H1 (cell line): ENCODE results near the gene ZWILCH. TPM values are rescaled to one million over a fixed set of nuclear protein-coding genes. Genes with fewer than 3 reads are reported as not detected.

Experiments
- CTCF ChIA-PET: fragments of 300-600 bp; sonication (Branson Sonifier 250); formaldehyde crosslinking; loops from one replicate; lab custom pipeline; 2021; ENCODE audit not compliant: partially characterized antibody; lab: Charles Lee
- POLR2A ChIA-PET: fragments of 300-600 bp; sonication (Branson Sonifier 250); formaldehyde crosslinking; loops from one replicate; lab custom pipeline; 2021; ENCODE audit warnings: inconsistent platforms; ENCODE audit not compliant: partially characterized antibody; lab: Charles Lee
- DNase-seq, 2 experiments: peaks; one replicate each; pipeline versions ENCODE4 v3.0.0 to v3.0.0-alpha.2; 2010 to 2022; ENCODE audit warnings: low spot score in 2 of 2, low read depth in 1 of 2, mixed read lengths in 1 of 2
- FAIRE-seq: peaks from 2 replicates; lab custom pipeline; 2011; peaks lifted over from hg19 to GRCh38; lab: Jason Lieb, UNC
- H2AFZ ChIP-seq: 2 replicates; pipeline ENCODE4 v1.8.1; 2012; ENCODE audit warnings: low read length, inconsistent platforms
- H2AK5ac ChIP-seq: 2 replicates; pipeline ENCODE4 v1.6.1; 2013; ENCODE audit warnings: low read depth, low read length
- H2BK120ac ChIP-seq: replicated peaks from 2 replicates; pipeline ENCODE3; 2013; ENCODE audit warnings: low read depth, low read length, inconsistent platforms
- H2BK12ac ChIP-seq: 2 replicates; pipeline ENCODE4 v1.6.1; 2013; ENCODE audit warnings: low read depth, low read length
- H2BK15ac ChIP-seq: 2 replicates; pipeline ENCODE4 v1.6.1; 2013; ENCODE audit warnings: low read length
- H2BK20ac ChIP-seq: 2 replicates; pipeline ENCODE4 v1.6.1; 2013; ENCODE audit warnings: low read length
- H2BK5ac ChIP-seq: 2 replicates; pipeline ENCODE4 v1.6.1; 2013; ENCODE audit warnings: low read depth, low read length
- H3K14ac ChIP-seq: 2 replicates; pipeline ENCODE4 v1.6.1; 2013; ENCODE audit warnings: inconsistent platforms; ENCODE audit not compliant: insufficient read length
- H3K18ac ChIP-seq: 2 replicates; pipeline ENCODE4 v1.6.1; 2013; ENCODE audit warnings: low read length; ENCODE audit errors: extremely low read depth
- H3K23ac ChIP-seq: 2 replicates; pipeline ENCODE4 v1.6.1; 2013; ENCODE audit warnings: inconsistent platforms; ENCODE audit not compliant: insufficient read length
- H3K23me2 ChIP-seq: 2 replicates; pipeline ENCODE4 v1.6.1; 2013; ENCODE audit warnings: low read depth, low read length
- H3K27ac ChIP-seq: 2 replicates; pipeline ENCODE4 v1.6.1; 2011; ENCODE audit warnings: low read depth, low read length, inconsistent platforms
- H3K27me3 ChIP-seq, 4 experiments: replicated peaks in 1 of 4; 1 replicate in 1 of 4; 2 replicates in 3 of 4; pipeline versions ENCODE4 v1.6.1 to v1.8.1; 2011 to 2013; ENCODE audit warnings: low read length in 3 of 4, mild to moderate bottlenecking in 3 of 4, inconsistent platforms in 2 of 4, mixed read lengths in 2 of 4, moderate library complexity in 1 of 4; ENCODE audit not compliant: control insufficient read depth in 3 of 4, insufficient read depth in 3 of 4; ENCODE audit errors: extremely low read depth in 1 of 4
- H3K36me3 ChIP-seq, 4 experiments: 2 replicates each; pipeline versions ENCODE4 v1.6.1 to v1.8.1; 2011 to 2013; ENCODE audit warnings: mild to moderate bottlenecking in 4 of 4, low read length in 3 of 4, moderate library complexity in 2 of 4, control low read depth in 1 of 4, inconsistent platforms in 1 of 4; ENCODE audit not compliant: insufficient read depth in 4 of 4, control insufficient read depth in 2 of 4
- H3K4ac ChIP-seq: replicated peaks from 2 replicates; pipeline ENCODE3; 2013; ENCODE audit warnings: low read length, low read depth, mixed read lengths, inconsistent platforms; ENCODE audit not compliant: insufficient read length
- H3K4me1 ChIP-seq, 4 experiments: replicated peaks in 1 of 4; 1 replicate in 1 of 4; 2 replicates in 3 of 4; pipeline versions ENCODE4 v1.6.1 to v1.8.1; 2011 to 2013; ENCODE audit warnings: low read length in 3 of 4, inconsistent platforms in 2 of 4, mixed read lengths in 1 of 4; ENCODE audit not compliant: insufficient read depth in 4 of 4, control insufficient read depth in 3 of 4
- H3K4me2 ChIP-seq, 2 experiments: 2 replicates each; pipeline versions ENCODE4 v1.6.1 to v1.8.1; 2011 to 2013; ENCODE audit warnings: low read depth in 2 of 2, low read length in 2 of 2, control low read depth in 1 of 2, inconsistent platforms in 1 of 2, mild to moderate bottlenecking in 1 of 2; ENCODE audit not compliant: insufficient read depth in 1 of 2
- H3K4me3 ChIP-seq, 4 experiments: fragments of 200-600, 300-600 bp in 1 of 4; sonication (generic), shearing (Covaris generic), sonication (Bioruptor Twin) in 1 of 4; 2 replicates each; pipeline versions ENCODE4 v1.5.1 to v1.8.1; 2011 to 2016; ENCODE audit warnings: low read length in 4 of 4, low read depth in 3 of 4, control low read depth in 2 of 4, inconsistent platforms in 2 of 4, mild to moderate bottlenecking in 2 of 4, mixed read lengths in 1 of 4, moderate library complexity in 1 of 4; ENCODE audit not compliant: insufficient read depth in 2 of 4; ENCODE audit errors: extremely low read depth in 1 of 4
- H3K56ac ChIP-seq: replicated peaks from 2 replicates; pipeline ENCODE3; 2013; ENCODE audit warnings: low read depth, mild to moderate bottlenecking, mixed read lengths, low read length, inconsistent platforms; ENCODE audit not compliant: insufficient read length
- H3K79me1 ChIP-seq: 2 replicates; pipeline ENCODE4 v1.6.1; 2013; ENCODE audit warnings: low read depth, low read length, control low read depth
- H3K79me2 ChIP-seq, 2 experiments: 2 replicates each; pipeline versions ENCODE4 v1.6.1 to v1.8.1; 2012 to 2013; ENCODE audit warnings: low read length in 2 of 2, mild to moderate bottlenecking in 2 of 2, inconsistent platforms in 1 of 2; ENCODE audit not compliant: insufficient read depth in 2 of 2, control insufficient read depth in 1 of 2
- H3K9ac ChIP-seq, 4 experiments: replicated peaks in 1 of 4; 1 replicate in 1 of 4; 2 replicates in 3 of 4; pipeline versions ENCODE4 v1.6.1 to v1.8.1; 2011 to 2013; ENCODE audit warnings: low read depth in 3 of 4, low read length in 3 of 4, control low read depth in 2 of 4, mild to moderate bottlenecking in 2 of 4, moderate library complexity in 2 of 4, inconsistent platforms in 1 of 4; ENCODE audit errors: extremely low read depth in 1 of 4
- H3K9me3 ChIP-seq, 2 experiments: 2 replicates each; pipeline versions ENCODE4 v1.6.1 to v1.8.1; 2012 to 2013; ENCODE audit warnings: mild to moderate bottlenecking in 2 of 2, moderate library complexity in 2 of 2, control low read depth in 1 of 2, inconsistent platforms in 1 of 2, low read depth in 1 of 2, low read length in 1 of 2, mixed read lengths in 1 of 2; ENCODE audit not compliant: insufficient read depth in 2 of 2
- H4K20me1 ChIP-seq, 2 experiments: replicated peaks in 1 of 2; 2 replicates each; pipeline versions ENCODE3 to v1.8.1; 2011 to 2013; ENCODE audit warnings: inconsistent platforms in 2 of 2, low read length in 2 of 2, mild to moderate bottlenecking in 1 of 2; ENCODE audit not compliant: insufficient read depth in 2 of 2, control insufficient read depth in 1 of 2
- H4K5ac ChIP-seq: 2 replicates; pipeline ENCODE4 v1.6.1; 2013; ENCODE audit warnings: low read length, low read depth, mixed read lengths, inconsistent platforms; ENCODE audit not compliant: insufficient read length
- H4K8ac ChIP-seq: 2 replicates; pipeline ENCODE4 v1.8.0; 2013; ENCODE audit warnings: mild to moderate bottlenecking, moderate library complexity, low read length, inconsistent platforms; ENCODE audit not compliant: insufficient read depth; ENCODE audit errors: extremely low read depth
- H4K91ac ChIP-seq: replicated peaks from 2 replicates; pipeline ENCODE3; 2013; ENCODE audit warnings: low read length, mixed read lengths, inconsistent platforms; ENCODE audit not compliant: insufficient read length
- BACH1 ChIP-seq: IDR thresholded peaks from 2 replicates; pipeline ENCODE4 v1.6.1; 2012; ENCODE audit warnings: low read length, improper control_type of control experiment
- CEBPB ChIP-seq: IDR thresholded peaks from 2 replicates; pipeline ENCODE4 v1.6.1; 2012; ENCODE audit warnings: low read depth, low read length
- CREB1 ChIP-seq: IDR thresholded peaks from 2 replicates; pipeline ENCODE4 v1.6.1; 2012; ENCODE audit warnings: inconsistent platforms
- EZH2 ChIP-seq: fragments of 200-600 bp; sonication (generic); IDR thresholded peaks from 2 replicates; pipeline ENCODE4 v1.7.1; 2012; ENCODE audit warnings: low read depth, mild to moderate bottlenecking, moderate library complexity, low read length, inconsistent platforms; ENCODE audit not compliant: severe bottlenecking
- GTF2F1 ChIP-seq: IDR thresholded peaks from 2 replicates; pipeline ENCODE4 v1.6.1; 2012; ENCODE audit warnings: low read depth, low read length, improper control_type of control experiment, borderline replicate concordance
- KDM4A ChIP-seq: IDR thresholded peaks from one replicate; pipeline ENCODE4 v1.7.1; 2012; ENCODE audit warnings: low read depth, mild to moderate bottlenecking, moderate library complexity, low read length, inconsistent platforms; ENCODE audit not compliant: severe bottlenecking
- MAFK ChIP-seq: IDR thresholded peaks from 2 replicates; pipeline ENCODE4 v1.6.1; 2012; ENCODE audit warnings: low read depth, mild to moderate bottlenecking, improper control_type of control experiment, low read length
- NANOG ChIP-seq: IDR thresholded peaks from 2 replicates; pipeline ENCODE4 v1.6.1; 2011; ENCODE audit warnings: low read length, low read depth, mild to moderate bottlenecking, inconsistent platforms; ENCODE audit not compliant: insufficient read depth, poor library complexity, severe bottlenecking
- NRF1 ChIP-seq: IDR thresholded peaks from 2 replicates; pipeline ENCODE4 v1.6.1; 2011; ENCODE audit warnings: mild to moderate bottlenecking, low read depth, low read length, improper control_type of control experiment
- PHF8 ChIP-seq: fragments of 200-600 bp; sonication (generic); conservative IDR thresholded peaks from 2 replicates; pipeline ENCODE4 v1.7.1; 2012; ENCODE audit warnings: low read depth, mild to moderate bottlenecking, inconsistent platforms, low read length, moderate library complexity
- POU5F1 ChIP-seq: IDR thresholded peaks from 2 replicates; pipeline ENCODE4 v1.6.1; 2011; ENCODE audit warnings: low read depth, mild to moderate bottlenecking, low read length, moderate library complexity
- SIN3A ChIP-seq, 2 experiments: IDR thresholded peaks in 1 of 2; conservative IDR thresholded peaks in 1 of 2; 2 replicates each; pipeline ENCODE4 v1.6.1; 2011 to 2012; ENCODE audit warnings: low read length in 2 of 2, improper control_type of control experiment in 1 of 2, low read depth in 1 of 2, mild to moderate bottlenecking in 1 of 2
- SP4 ChIP-seq: IDR thresholded peaks from 2 replicates; pipeline ENCODE4 v1.6.1; 2012; ENCODE audit warnings: low read length, inconsistent platforms
- TAF7 ChIP-seq: optimal IDR thresholded peaks from 2 replicates; pipeline ENCODE3; 2011; ENCODE audit warnings: low read depth, mild to moderate bottlenecking, inconsistent platforms, low read length, moderate library complexity, borderline replicate concordance
- WGBS, 2 experiments: shearing (Covaris generic) in 1 of 2; methylation state at CpG; one replicate each; pipeline versions ENCODE4 v1.1.6 to v1.1.7; 2013 to 2015; ENCODE audit warnings: low lambda C conversion rate in 2 of 2, mixed read lengths in 2 of 2, inconsistent platforms in 1 of 2, low coverage in 1 of 2, missing lambda C conversion rate in 1 of 2; ENCODE audit not compliant: insufficient replicate concordance in 2 of 2, insufficient coverage in 1 of 2, insufficient read length in 1 of 2; ENCODE audit errors: extremely low coverage in 1 of 2, missing lambda C conversion rate in 1 of 2; 5-methylcytosine and 5-hydroxymethylcytosine counted together
- polyA plus RNA-seq, 7 experiments: library from polyadenylated mRNA; depleted of rRNA in 3 of 7; stranded (reverse) in 5 of 7; unstranded in 2 of 7; fragments of >200 nt in 5 of 7; fragments of 200-250 nt in 2 of 7; gene quantifications; 1 replicate in 5 of 7; 2 replicates in 1 of 7; 4 replicates in 1 of 7; pipeline versions ENCODE4 v1.2.1 to v1.2.3, GENCODE V29; 2011 to 2013; ENCODE audit warnings: missing spikeins in 2 of 7, mixed read lengths in 2 of 7
- total RNA-seq: library from RNA; stranded (reverse); fragmentation: NEBNext Ultra II Directional; extraction: Animal tissue kit (Norgen Biotek cat#: 25700); gene quantifications from 2 replicates; pipeline ENCODE4 v1.2.1, GENCODE V29; 2021

Gene ZWILCH
- total and polyA plus RNA-seq, 2 of the 8 experiments (the other 6 are each of a cell fraction or from before 2014, with no cell fraction given), result 18.1 to 61.5 TPM

DNA sequence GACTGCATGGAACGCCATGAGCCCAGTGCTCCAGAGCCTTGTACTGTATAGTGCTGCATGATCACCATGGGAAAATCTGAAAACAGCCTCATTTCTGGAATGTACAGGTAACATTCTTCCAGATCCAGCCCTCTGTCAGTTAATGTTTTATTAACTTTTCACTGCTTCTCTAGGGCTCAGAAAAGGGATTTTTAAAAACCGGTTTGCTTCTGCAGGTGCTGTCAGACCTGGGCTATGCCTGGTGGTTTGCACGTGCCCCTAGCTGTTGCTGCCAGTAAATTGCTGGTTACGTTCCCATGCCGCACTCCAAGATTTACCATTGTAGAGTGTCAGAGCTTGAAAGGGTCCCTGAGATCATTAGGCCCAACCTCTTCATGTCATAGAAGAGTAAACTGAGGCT lies 16.6 kb upstream of the ZWILCH start:
- Histone ChIP-seq H3K36me3 (peaks cover 9 to 68% (median 40%) of the 10 kb centered on the region in 4 experiments), H3K27me3 (no peaks in the 10 kb centered on the region), H4K8ac (no peak overlapping the region)
- TF ChIP-seq NANOG (no peak), PHF8 (no peak), CEBPB (no peak), EZH2 (no peak), SIN3A (conservative IDR thresholded peaks at IDR 0.05 in 1 of 2, IDR thresholded peaks at IDR 0.05 in 1 of 2; ENCODE audit: low read depth in 1 of 2, low read length in 2 of 2) (no peak), NRF1 (no peak), POU5F1 (no peak), SP4 (no peak), GTF2F1 (no peak), KDM4A (no peak), BACH1 (no peak), TAF7 (no peak), MAFK (no peak), CREB1 (no peak)

More for the DNA sequence above, 16.6 kb upstream of the ZWILCH start:
- Histone ChIP-seq H4K5ac (no peak overlapping the region), H3K79me1 (peaks cover 2% of the 10 kb centered on the region; the same call in 1 of the 2 replicates), H2BK12ac (no peak overlapping the region), H3K4ac (no peak overlapping the region), H3K14ac (no peak overlapping the region), H3K23me2 (no peaks in the 10 kb centered on the region), H2AK5ac (no peak overlapping the region), H3K9ac (no peak overlapping the region), H3K9me3 (no peaks in the 10 kb centered on the region), H3K27ac (no peak overlapping the region), H2AFZ (no peak overlapping the region), H3K18ac (no peak overlapping the region), H3K4me2 (no peak overlapping the region), H3K4me1 (no peaks in the 10 kb centered on the region), H4K20me1 (peaks cover 0 to 6% of the 10 kb centered on the region in 2 experiments), H3K79me2 (no peaks in the 10 kb centered on the region), H4K91ac (no peak overlapping the region), H3K56ac (no peak overlapping the region), H3K4me3 (no peak overlapping the region), H2BK120ac (no peak overlapping the region), H2BK15ac (no peak overlapping the region), H2BK5ac (no peak overlapping the region), H3K23ac (no peak overlapping the region), H2BK20ac (no peak overlapping the region)
- POLR2A ChIA-PET, result interaction anchor here (1.5 to 6.9 kb wide), 3 partner anchors 10 to 52 kb away, joined by 3 to 56 read pairs (median 9); partner anchors contain the start of gene SNAPC5
- CTCF ChIA-PET, result interaction anchor here (6.7 kb wide), 1 partner anchor 9 kb away, joined by 44 read pairs; the partner anchor contains the start of gene SNAPC5
- FAIRE-seq, result no peak
- no peak for DNase-seq
- WGBS, 2 experiments, result 92% methylated on average over 5 of the region's 5 CpGs; no CpG with 5 or more reads in 1 of the 2 experiments
